NCI-H446 treated with DMSO at 0.1 percent for 48 hours (cell line): ENCODE data around the gene SYTL4.
A peak's percentile ranks its signal among the peaks of the same experiment; 100 is the strongest.

Source experiments
- DNase-seq: peaks from one replicate; lab custom pipeline; 2025; lab: John Stamatoyannopoulos, UW

SYTL4 gene

GRCh38 chrX:100648458-100649417 lies 83.2 kb downstream of the SYTL4 start:
- DNase-seq: no peak

- DNase-seq: no peak
These were observed 84.2 kb downstream of the SYTL4 start for GRCh38 chrX:100647739-100648138.

- no peak for DNase-seq
These were observed 84.8 kb downstream of the SYTL4 start for GRCh38 chrX:100647095-100647494.

DNA sequence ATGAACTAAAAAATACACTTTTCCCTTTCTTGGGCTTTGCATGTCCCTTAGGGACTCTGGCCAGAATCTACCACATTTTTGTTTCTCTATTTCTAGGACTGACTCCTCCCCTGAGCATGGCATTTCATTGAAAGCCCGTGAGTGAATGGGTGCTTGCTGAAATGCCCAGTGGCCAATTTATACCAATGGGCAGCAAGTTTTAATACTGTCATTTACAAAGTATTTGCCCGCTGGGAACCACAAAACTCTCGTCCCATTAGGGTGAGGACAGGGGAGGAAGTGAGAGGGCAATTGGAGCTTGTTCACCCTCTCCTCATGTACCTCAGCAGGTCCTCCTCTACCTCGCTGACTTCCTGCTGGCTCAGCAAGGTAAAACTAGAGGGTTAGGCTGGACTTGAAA lies 86.8 kb downstream of the SYTL4 start:
- no peak for DNase-seq

DNA sequence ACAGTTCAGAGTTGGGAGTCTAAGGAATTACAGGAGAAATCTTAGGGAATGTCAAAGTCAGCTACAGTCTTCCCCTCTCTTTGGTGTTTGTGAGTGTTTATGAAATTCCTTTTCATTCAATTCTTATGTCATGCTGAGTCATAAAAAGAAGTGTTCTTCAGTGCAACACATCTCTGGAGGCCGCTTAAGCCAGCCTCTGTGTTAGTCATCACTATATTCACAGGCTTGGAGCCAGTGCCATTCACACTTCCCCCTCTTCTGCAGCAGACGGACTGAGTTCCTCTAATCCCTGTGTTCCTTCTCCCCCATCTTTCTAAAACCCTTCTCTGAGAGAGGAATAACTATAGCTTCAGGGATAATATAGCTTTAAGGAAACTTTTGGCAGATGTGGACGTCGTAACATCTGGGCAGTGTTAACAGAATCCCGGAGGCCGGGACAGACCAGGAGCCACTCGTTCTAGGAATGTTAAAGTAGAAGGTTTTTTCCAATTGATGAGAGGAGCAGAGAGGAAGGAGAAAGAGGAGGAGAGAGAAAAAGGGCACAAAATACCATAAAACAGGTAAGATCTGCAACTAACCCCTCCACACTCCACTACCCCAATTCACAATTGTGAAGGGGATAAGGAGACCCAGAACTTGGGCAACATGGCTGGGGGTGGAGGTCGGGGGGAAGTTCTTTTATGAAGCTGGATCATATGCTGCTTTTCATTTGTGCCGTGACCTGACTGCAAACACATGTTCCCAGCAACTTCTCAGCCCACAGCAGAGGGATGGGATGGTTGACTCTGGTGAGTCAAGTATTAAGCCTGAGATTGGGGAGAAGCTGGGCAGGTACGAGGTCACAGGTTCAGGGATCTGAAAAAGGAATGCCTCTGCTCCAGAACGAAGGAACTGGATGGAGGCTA lies 87.7 kb downstream of the SYTL4 start, which contains the start of gene SRPX2:
SRPX2 (plus strand) TSS at position 244 of the 905 bp plus-strand sequence. CDS start 2,124 bp downstream, outside the sequence.
- peak; percentile 3 for DNase-seq

DNA sequence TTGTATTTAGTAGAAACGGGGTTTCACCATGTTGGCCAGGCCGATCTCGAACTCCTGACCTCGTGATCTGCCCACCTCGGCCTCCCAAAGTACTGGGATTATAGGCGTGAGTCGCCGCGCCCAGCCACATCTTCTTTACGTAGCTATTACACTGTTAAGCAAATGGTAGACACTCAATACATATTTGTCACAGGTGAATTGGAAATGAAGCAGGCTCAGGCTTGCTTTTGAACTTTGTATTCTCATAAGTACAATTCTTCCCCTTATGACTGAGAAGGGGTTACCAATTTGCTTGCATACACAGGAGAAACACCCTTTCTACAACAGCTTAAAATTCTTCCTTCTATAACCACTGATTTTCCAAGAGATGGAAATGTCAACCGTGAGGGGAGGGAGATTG lies 88.7 kb downstream of the SYTL4 start:
- no peak for DNase-seq

DNA sequence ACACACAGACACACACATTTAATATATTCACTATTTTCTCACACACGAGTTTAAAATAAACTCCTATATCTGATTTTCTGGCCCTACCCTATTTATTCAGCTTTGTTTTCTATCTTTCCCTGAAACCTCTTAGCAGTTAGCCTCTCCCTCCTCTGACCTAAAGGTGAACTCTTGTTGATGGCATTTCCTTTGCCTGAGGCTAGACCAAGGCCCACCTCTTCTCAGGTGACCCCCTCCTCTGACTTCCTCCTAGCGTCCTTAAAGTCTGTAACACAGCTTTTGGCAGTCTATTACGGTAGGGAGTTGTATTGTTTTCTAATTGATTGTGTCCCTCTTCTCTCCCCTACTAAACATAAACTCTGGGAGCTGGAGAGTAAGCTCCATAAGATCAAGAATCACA lies 89.6 kb downstream of the SYTL4 start:
- DNase-seq: no peak

GRCh38 chrX:100636321-100636991 lies 95.5 kb downstream of the SYTL4 start, which contains the start of gene TSPAN6:
Gene TSPAN6, minus strand, starts transcription at chrX:100636806. Its CDS starts 112 bp downstream, at chrX:100636694.
- peak; percentile 80 for DNase-seq

DNA sequence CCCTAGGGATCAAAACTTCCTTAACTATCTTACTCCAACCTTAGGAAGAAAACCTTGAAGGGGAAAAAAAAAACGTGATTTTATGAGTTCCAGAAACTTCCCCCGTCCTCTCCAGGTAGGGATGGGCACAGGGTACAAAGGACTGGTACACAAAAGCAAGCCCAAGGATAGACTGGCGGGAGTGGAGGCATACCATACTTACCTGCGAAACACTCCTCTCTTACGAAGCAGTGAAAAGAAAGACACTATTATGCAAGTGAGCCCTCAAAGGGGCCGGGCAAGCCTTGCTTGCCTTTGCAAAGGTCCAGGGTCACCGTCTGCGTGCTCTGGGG lies 96.0 kb downstream of the SYTL4 start:
- no peak for DNase-seq

- DNase-seq: no peak
These were observed 96.9 kb downstream of the SYTL4 start for GRCh38 chrX:100635040-100635439.

DNA sequence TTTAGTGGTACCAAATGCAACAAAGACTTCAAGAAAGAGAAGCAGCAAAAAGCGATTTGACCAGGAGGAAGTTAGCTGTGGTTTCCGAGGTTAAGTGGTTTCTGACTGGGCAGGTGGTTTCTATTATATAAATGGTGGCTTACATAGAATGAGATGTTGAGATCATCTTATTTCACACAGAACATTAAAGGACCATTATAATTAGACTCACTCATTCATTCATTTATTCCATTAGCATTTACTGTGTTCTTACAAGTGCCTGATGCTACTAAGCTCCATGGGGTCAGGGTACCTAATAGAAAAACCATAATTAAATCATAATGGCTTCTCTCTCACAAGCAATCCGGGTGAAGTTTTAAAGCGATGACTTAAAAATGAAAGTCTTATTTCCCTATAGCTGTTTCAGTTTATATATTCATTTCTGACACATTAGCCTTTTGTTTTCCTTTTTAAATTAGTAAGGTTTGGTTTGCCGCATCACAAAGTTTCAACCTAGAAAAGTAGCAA lies 105.9 kb downstream of the SYTL4 start:
- no peak for DNase-seq
